HG03097 (cell line): ENCODE measurements around the gene JMY.
"Not testable (repeated sequence)": the region's sequence is repeated elsewhere in the genome, so short reads cannot be mapped to it uniquely, and the experiment has no call there.

Experiments
- ATAC-seq: cut with Tn5 transposase; IDR thresholded peaks from one replicate; pipeline ENCODE4 v1.9.1; 2021; ENCODE audit not compliant: unreplicated experiment, low FRiP score

Gene JMY

GRCh38 chr5:79236362-79236969, 535 bp downstream of the JMY start:
- ATAC-seq = peak; percentile 28

GRCh38 chr5:79236970-79237739, 1.2 kb downstream of the JMY start:
- ATAC-seq = no peak

GRCh38 chr5:79237740-79238560, 2.0 kb downstream of the JMY start:
- ATAC-seq = no peak

- no peak for ATAC-seq
Observed at GRCh38 chr5:79240561-79240960, 4.6 kb downstream of the JMY start.

- ATAC-seq = no peak
Observed at GRCh38 chr5:79241535-79241979, 5.6 kb downstream of the JMY start.

- ATAC-seq = no peak
Observed at GRCh38 chr5:79242242-79243039, 6.5 kb downstream of the JMY start.

- no peak for ATAC-seq
Observed at GRCh38 chr5:79243224-79243623, 7.3 kb downstream of the JMY start.

- ATAC-seq = not testable (repeated sequence)
Observed at GRCh38 chr5:79254067-79254466, 18.1 kb downstream of the JMY start.

GRCh38 chr5:79255786-79256557, 20.0 kb downstream of the JMY start:
- no peak for ATAC-seq

- ATAC-seq = no peak
Observed at GRCh38 chr5:79256563-79256962, 20.6 kb downstream of the JMY start.

- ATAC-seq = no peak
Observed at GRCh38 chr5:79257314-79257713, 21.4 kb downstream of the JMY start.

GRCh38 chr5:79258801-79259200, 22.9 kb downstream of the JMY start:
- ATAC-seq = no peak

GRCh38 chr5:79259383-79259782, 23.5 kb downstream of the JMY start:
- ATAC-seq = no peak

GRCh38 chr5:79259810-79260209, 23.9 kb downstream of the JMY start:
- ATAC-seq = no peak

- ATAC-seq = no peak
Observed at GRCh38 chr5:79261897-79262296, 26.0 kb downstream of the JMY start.

- ATAC-seq = no peak
Observed at GRCh38 chr5:79263290-79263689, 27.4 kb downstream of the JMY start.

- no peak for ATAC-seq
Observed at GRCh38 chr5:79267180-79267579, 31.2 kb downstream of the JMY start.

- no peak for ATAC-seq
Observed at GRCh38 chr5:79269733-79270166, 33.8 kb downstream of the JMY start.

GRCh38 chr5:79273341-79273740, 37.4 kb downstream of the JMY start:
- no peak for ATAC-seq

GRCh38 chr5:79284846-79285245, 48.9 kb downstream of the JMY start:
- ATAC-seq = no peak
